ENCODE data around the gene ADAM33. TPM values are rescaled to one million over a fixed set of nuclear protein-coding genes. Genes with fewer than 3 reads are reported as not detected.

The ADAM33 gene
- total and polyA plus RNA-seq, 2 of the 8 experiments (the other 6 are each of a cell fraction or from before 2014, with no cell fraction given): 4.2 to 6.0 TPM

- peak overlapping the region; percentile 87; the same call in 1 of the 2 replicates for H4K8ac ChIP-seq (ENCODE audit: extremely low read depth, insufficient read depth, low read length)
- H3K9me3 ChIP-seq (ENCODE audit: insufficient read depth in 2 of 2, low read depth in 1 of 2, low read length in 1 of 2): no peaks in the 10 kb centered on the region
- H3K23ac ChIP-seq (ENCODE audit: insufficient read length): no peak overlapping the region
- H3K23me2 ChIP-seq (ENCODE audit: low read depth, low read length): peaks cover 9% of the 10 kb centered on the region; the same call in 1 of the 2 replicates
- no peak overlapping the region for H3K4ac ChIP-seq (replicated peaks; ENCODE audit: insufficient read length, low read depth, low read length)
- peak overlapping the region; percentile 28 to 56 (median 35) for H3K4me3 ChIP-seq (ENCODE audit: extremely low read depth in 1 of 4, insufficient read depth in 2 of 4, low read depth in 3 of 4, low read length in 4 of 4)
- H3K14ac ChIP-seq (ENCODE audit: insufficient read length): no peak overlapping the region
- H3K4me1 ChIP-seq (replicated peaks in 1 of 4; ENCODE audit: control insufficient read depth in 3 of 4, insufficient read depth in 4 of 4, low read length in 3 of 4): peaks cover 0 to 13% (median 3%) of the 10 kb centered on the region in 4 experiments; a peak in 4 of 7 replicates
- POLR2A ChIA-PET (ENCODE audit: partially characterized antibody): interaction anchor here (1.2 to 1.3 kb wide), 2 partner anchors 9 to 75 kb away, joined by 3 read pairs; partner anchors contain the start of gene ADAM33
- CTCF ChIA-PET (ENCODE audit: partially characterized antibody): interaction anchor here (1.0 to 45.1 kb wide), 9 partner anchors 10 to 96 kb away, joined by 3 to 1432 read pairs (median 8); partner anchors contain the start of genes ADAM33, GFRA4, HSPA12B and SIGLEC1
- H2AFZ ChIP-seq (ENCODE audit: low read length): no peak overlapping the region; the same call in 1 of the 2 replicates
- H2BK20ac ChIP-seq (ENCODE audit: low read length): no peak overlapping the region
- H3K4me2 ChIP-seq (ENCODE audit: insufficient read depth in 1 of 2, low read depth in 2 of 2, low read length in 2 of 2): peak overlapping the region; percentile 74 to 81
- no peaks in the 10 kb centered on the region for H3K79me2 ChIP-seq (ENCODE audit: control insufficient read depth in 1 of 2, insufficient read depth in 2 of 2, low read length in 2 of 2)
- H3K18ac ChIP-seq (ENCODE audit: extremely low read depth, low read length): peak overlapping the region; percentile 71
- H4K5ac ChIP-seq (ENCODE audit: insufficient read length, low read depth, low read length): no peak overlapping the region
- FAIRE-seq (no peak), DNase-seq (ENCODE audit: low read depth in 1 of 2, low spot score in 2 of 2) (peak in 1 of 2 experiments; percentile 72)
- 0 out of 2 replicates have a peak overlapping the region, but pooled peaks have one; percentile 60 for H2BK12ac ChIP-seq (ENCODE audit: low read depth, low read length)
- H2BK120ac ChIP-seq (replicated peaks; ENCODE audit: low read depth, low read length): no peak overlapping the region
- peaks cover 6 to 25% (median 19%) of the 10 kb centered on the region in 4 experiments; a peak in 6 of 7 replicates for H3K27me3 ChIP-seq (replicated peaks in 1 of 4; ENCODE audit: control insufficient read depth in 3 of 4, extremely low read depth in 1 of 4, insufficient read depth in 3 of 4, low read length in 3 of 4)
- no peak overlapping the region for H3K9ac ChIP-seq (replicated peaks in 1 of 4; ENCODE audit: extremely low read depth in 1 of 4, low read depth in 3 of 4, low read length in 3 of 4)
- H3K56ac ChIP-seq (replicated peaks; ENCODE audit: insufficient read length, low read depth, low read length): no peak overlapping the region
- H4K91ac ChIP-seq (replicated peaks; ENCODE audit: insufficient read length, low read length): no peak overlapping the region
- no peak overlapping the region for H3K27ac ChIP-seq (ENCODE audit: low read depth, low read length)
- no peak overlapping the region for H2BK5ac ChIP-seq (ENCODE audit: low read depth, low read length)
- no peak overlapping the region for H2AK5ac ChIP-seq (ENCODE audit: low read depth, low read length)
- H2BK15ac ChIP-seq (ENCODE audit: low read length): peak overlapping the region; percentile 81; the same call in 1 of the 2 replicates
- no peaks in the 10 kb centered on the region for H3K36me3 ChIP-seq (ENCODE audit: control insufficient read depth in 2 of 4, insufficient read depth in 4 of 4, low read length in 3 of 4)
- no peaks in the 10 kb centered on the region for H3K79me1 ChIP-seq (ENCODE audit: low read depth, low read length)
- 10% methylated on average over 35 of the region's 58 CpGs; no CpG with 5 or more reads in 1 of the 2 experiments for WGBS, 2 experiments (ENCODE audit: extremely low coverage in 1 of 2, insufficient coverage in 1 of 2, insufficient read length in 1 of 2, insufficient replicate concordance in 2 of 2, low coverage in 1 of 2, low lambda C conversion rate in 2 of 2, missing lambda C conversion rate in 1 of 2)
- peaks cover 0 to 3% of the 10 kb centered on the region in 2 experiments for H4K20me1 ChIP-seq (replicated peaks in 1 of 2; ENCODE audit: control insufficient read depth in 1 of 2, insufficient read depth in 2 of 2, low read length in 2 of 2)
- TF ChIP-seq RXRA (IDR thresholded peaks at IDR 0.05; ENCODE audit: insufficient read depth, low read depth, low read length): no peak
- TF ChIP-seq EGR1 (IDR thresholded peaks at IDR 0.05; ENCODE audit: borderline replicate concordance, low read depth, low read length): no peak
- no peak for TF ChIP-seq ATF3 (IDR thresholded peaks at IDR 0.05; ENCODE audit: insufficient read depth, low read depth, low read length)
- TF ChIP-seq USF2 (IDR thresholded peaks at IDR 0.05; ENCODE audit: low read length): no peak
- TF ChIP-seq PHF8 (conservative IDR thresholded peaks at IDR 0.05; ENCODE audit: low read depth, low read length): no peak
- no peak for TF ChIP-seq SRF (IDR thresholded peaks at IDR 0.05; ENCODE audit: low read depth, low read length)
- no peak for TF ChIP-seq ASH2L (IDR thresholded peaks at IDR 0.05; ENCODE audit: low read length)
- no peak for TF ChIP-seq ZNF274 (IDR thresholded peaks at IDR 0.05; ENCODE audit: borderline replicate concordance, extremely low read depth, low read length)
- TF ChIP-seq RBBP5 (IDR thresholded peaks at IDR 0.05; ENCODE audit: borderline replicate concordance, low read depth, low read length): 0 out of 2 replicates have a peak, but pooled peaks have one; percentile 48
- TF ChIP-seq CTBP2 (IDR thresholded peaks at IDR 0.05; ENCODE audit: borderline replicate concordance, insufficient read depth, insufficient read length, low read length): no peak
Observed at GRCh38 chr20:3672547-3673171, 9.2 kb downstream of the ADAM33 start.

Measured in H1 (cell line).